Immature natural killer cell (primary cell): Measurements from ENCODE around the gene MEI1. TPM values are rescaled to one million over a fixed set of nuclear protein-coding genes. Genes with fewer than 3 reads are reported as not detected.
A peak's percentile ranks its signal among the peaks of the same experiment; 100 is the strongest.

Experiments used
- DNase-seq, 3 donors: peaks; one replicate each; pipeline ENCODE4 v3.0.0; 2022; ENCODE audit warnings: mixed read lengths in 1 of 3
- H3K27ac Mint-ChIP-seq, 6 donors: one replicate each; pipeline ENCODE4 v1.8.0; 2020; ENCODE audit warnings: mixed read lengths in 6 of 6, mild to moderate bottlenecking in 5 of 6, inconsistent platforms in 4 of 6, moderate library complexity in 3 of 6
- H3K27me3 Mint-ChIP-seq, 3 donors: one replicate each; pipeline ENCODE4 v1.8.0; 2020 to 2021; ENCODE audit warnings: low read depth in 3 of 3, mild to moderate bottlenecking in 3 of 3, mixed read lengths in 3 of 3, moderate library complexity in 3 of 3, inconsistent platforms in 1 of 3
- H3K36me3 Mint-ChIP-seq, 3 donors: one replicate each; pipeline ENCODE4 v1.8.0; 2020; ENCODE audit warnings: mixed read lengths in 3 of 3, inconsistent platforms in 2 of 3, mild to moderate bottlenecking in 2 of 3
- H3K4me1 Mint-ChIP-seq, 2 donors: one replicate each; pipeline ENCODE4 v1.8.0; 2020; ENCODE audit warnings: inconsistent platforms in 2 of 2, mild to moderate bottlenecking in 2 of 2, mixed read lengths in 2 of 2, moderate library complexity in 1 of 2
- H3K4me3 Mint-ChIP-seq, 5 donors: one replicate each; pipeline ENCODE4 v1.8.0; 2020; ENCODE audit warnings: mild to moderate bottlenecking in 5 of 5, mixed read lengths in 5 of 5, inconsistent platforms in 3 of 5, moderate library complexity in 3 of 5
- H3K9me3 Mint-ChIP-seq, 6 donors: one replicate each; pipeline ENCODE4 v1.8.0; 2020; ENCODE audit warnings: mild to moderate bottlenecking in 6 of 6, mixed read lengths in 6 of 6, inconsistent platforms in 4 of 6, moderate library complexity in 3 of 6
- polyA plus RNA-seq, 3 donors: library from polyadenylated mRNA; unstranded; fragments of 300-500 nt; fragmentation: Illumina TruSeq; gene quantifications; one replicate each; pipeline ENCODE4 v1.2.3, GENCODE V29; 2021

MEI1 gene
- polyA plus RNA-seq, 3 donors from 2014 or later = 122 to 250 (median 178) TPM

DNA sequence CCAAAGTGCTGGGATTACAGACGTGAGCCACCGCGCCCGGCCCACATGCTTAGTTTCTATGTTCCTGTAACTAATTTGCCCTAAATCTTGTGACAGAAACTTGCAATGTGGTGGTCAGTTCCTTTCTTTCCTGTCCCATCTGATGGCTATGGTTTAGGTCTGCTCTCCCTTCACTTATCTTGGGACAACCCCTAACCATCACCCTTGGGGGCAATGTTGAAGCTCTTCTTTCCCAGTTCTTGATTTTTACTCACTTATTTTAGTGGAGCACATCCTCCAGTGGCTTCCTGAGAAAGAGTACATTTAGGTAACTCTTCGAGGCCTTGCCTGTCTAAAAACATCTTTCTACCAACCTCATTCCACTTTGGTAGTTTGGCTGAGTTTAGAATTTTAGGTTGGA lies 140.9 kb downstream of the MEI1 start:
- H3K36me3 Mint-ChIP-seq = peaks cover 4 to 15% (median 5%) of the 10 kb centered on the region in 3 donors
- peaks cover 51 to 56% of the 10 kb centered on the region in 2 donors for H3K4me1 Mint-ChIP-seq
- no peak for DNase-seq
- peak overlapping the region in 5 of 6 donors; percentile 50 to 64 (median 56) for H3K27ac Mint-ChIP-seq
- no peak overlapping the region for H3K4me3 Mint-ChIP-seq
- H3K27me3 Mint-ChIP-seq = peaks cover 0 to 2% (median 1%) of the 10 kb centered on the region in 3 donors
- H3K9me3 Mint-ChIP-seq = no peaks in the 10 kb centered on the region

DNA sequence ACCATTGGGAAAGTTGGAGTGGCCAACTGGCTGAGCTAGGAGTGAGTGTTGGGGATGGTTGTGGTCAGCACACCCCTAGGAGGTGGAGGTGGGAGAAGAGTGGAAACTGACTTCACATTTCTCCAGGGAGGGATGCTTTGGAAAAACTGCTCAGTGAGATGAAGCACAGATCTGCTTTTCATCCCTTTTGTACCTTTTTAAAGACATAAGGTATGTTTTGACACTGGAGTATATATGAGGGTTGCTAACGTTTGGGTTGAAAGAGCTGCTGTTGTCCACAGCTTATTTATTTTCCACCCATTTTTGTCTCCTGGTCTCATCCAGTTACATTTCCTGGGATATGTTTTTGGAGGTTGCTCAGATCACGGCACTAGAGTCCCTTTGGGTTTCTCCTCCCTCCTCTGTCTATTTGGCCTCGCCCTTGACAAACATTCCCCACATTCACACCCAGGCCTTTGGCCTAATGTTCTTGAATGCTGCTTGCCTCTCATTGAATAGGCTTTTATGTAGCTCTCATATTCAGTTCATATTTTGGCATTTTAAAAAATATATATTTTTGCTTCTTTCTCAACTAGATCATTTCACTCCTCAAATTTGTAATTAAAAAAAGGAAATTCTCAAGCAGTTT lies 141.9 kb downstream of the MEI1 start:
- Mint-ChIP-seq H3K4me3 (no peak overlapping the region), H3K9me3 (no peaks in the 10 kb centered on the region), H3K4me1 (peaks cover 54 to 58% of the 10 kb centered on the region in 2 donors), H3K36me3 (peaks cover 4 to 15% (median 5%) of the 10 kb centered on the region in 3 donors), H3K27ac (peak overlapping the region in 4 of 6 donors; percentile 29 to 64 (median 54)), H3K27me3 (peaks cover 0 to 2% (median 1%) of the 10 kb centered on the region in 3 donors)
- DNase-seq = no peak

DNA sequence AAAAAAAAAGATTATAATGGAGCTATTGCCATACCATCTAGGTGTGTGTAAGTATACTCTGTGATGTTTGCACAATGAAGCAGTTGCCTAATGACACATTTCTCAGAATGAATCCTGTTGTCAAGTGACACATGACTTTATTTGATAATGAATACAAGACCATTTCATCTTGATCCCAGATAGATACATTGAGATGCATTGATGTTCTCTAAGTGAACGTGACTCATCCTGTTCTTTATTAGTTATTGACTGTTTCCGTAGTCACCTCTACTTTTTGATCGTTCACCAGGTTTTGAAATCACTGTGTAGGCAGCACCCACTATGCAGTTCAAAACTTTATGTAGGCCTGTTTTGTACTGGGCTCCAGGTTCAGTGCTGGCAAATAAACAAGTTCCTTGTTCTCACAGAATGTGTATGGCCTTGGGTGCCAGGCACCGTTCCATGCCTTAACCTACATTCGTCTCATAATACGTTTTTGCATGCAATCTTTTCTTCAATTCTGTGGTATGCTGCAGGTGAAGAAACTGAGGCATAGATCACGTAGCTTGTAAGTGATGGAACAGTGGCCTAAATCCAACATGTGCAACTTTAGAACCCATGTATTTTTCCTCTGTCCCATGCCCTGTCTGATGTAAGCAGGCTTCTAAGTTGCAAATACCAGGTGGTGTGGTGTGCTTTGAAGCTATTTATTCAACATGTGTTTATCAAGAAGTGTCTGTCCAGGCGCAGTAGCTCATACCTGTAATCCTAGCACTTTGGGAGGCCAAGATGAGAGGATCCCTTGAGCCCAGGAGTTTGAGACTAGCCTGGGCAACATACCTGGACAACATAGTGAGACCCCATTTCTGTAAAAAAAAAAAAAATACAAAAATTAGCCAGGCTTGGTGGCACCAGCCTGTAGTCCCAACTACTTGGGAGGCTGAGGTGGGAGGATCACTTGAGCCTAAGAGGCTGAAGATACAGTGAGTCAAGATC lies 144.0 kb downstream of the MEI1 start:
- peaks cover 0 to 2% (median 1%) of the 10 kb centered on the region in 3 donors for H3K27me3 Mint-ChIP-seq
- no peaks in the 10 kb centered on the region for H3K9me3 Mint-ChIP-seq
- H3K4me3 Mint-ChIP-seq = no peak overlapping the region
- DNase-seq = no peak
- H3K36me3 Mint-ChIP-seq = peaks cover 0 to 6% (median under 1%) of the 10 kb centered on the region in 3 donors
- peak overlapping the region in 2 of 6 donors; percentile 8 to 17 for H3K27ac Mint-ChIP-seq
- peaks cover 55 to 62% of the 10 kb centered on the region in 2 donors for H3K4me1 Mint-ChIP-seq

GRCh38 chr22:41844036-41844435 lies 144.7 kb downstream of the MEI1 start:
- Mint-ChIP-seq H3K9me3 (no peaks in the 10 kb centered on the region), H3K4me1 (peaks cover 58 to 63% of the 10 kb centered on the region in 2 donors), H3K4me3 (no peak overlapping the region), H3K27ac (no peak overlapping the region), H3K27me3 (peaks cover 0 to 2% (median 1%) of the 10 kb centered on the region in 3 donors), H3K36me3 (peaks cover 0 to 6% (median 0%) of the 10 kb centered on the region in 3 donors)
- DNase-seq = no peak

- DNase-seq = no peak
- H3K36me3 Mint-ChIP-seq = peaks cover 0 to 6% (median 0%) of the 10 kb centered on the region in 3 donors
- H3K9me3 Mint-ChIP-seq = no peaks in the 10 kb centered on the region
- peaks cover 58 to 64% of the 10 kb centered on the region in 2 donors for H3K4me1 Mint-ChIP-seq
- no peak overlapping the region for H3K27ac Mint-ChIP-seq
- no peak overlapping the region for H3K4me3 Mint-ChIP-seq
- peaks cover 0 to 2% (median 0%) of the 10 kb centered on the region in 3 donors for H3K27me3 Mint-ChIP-seq
Measured at GRCh38 chr22:41844513-41844912, 145.2 kb downstream of the MEI1 start.

DNA sequence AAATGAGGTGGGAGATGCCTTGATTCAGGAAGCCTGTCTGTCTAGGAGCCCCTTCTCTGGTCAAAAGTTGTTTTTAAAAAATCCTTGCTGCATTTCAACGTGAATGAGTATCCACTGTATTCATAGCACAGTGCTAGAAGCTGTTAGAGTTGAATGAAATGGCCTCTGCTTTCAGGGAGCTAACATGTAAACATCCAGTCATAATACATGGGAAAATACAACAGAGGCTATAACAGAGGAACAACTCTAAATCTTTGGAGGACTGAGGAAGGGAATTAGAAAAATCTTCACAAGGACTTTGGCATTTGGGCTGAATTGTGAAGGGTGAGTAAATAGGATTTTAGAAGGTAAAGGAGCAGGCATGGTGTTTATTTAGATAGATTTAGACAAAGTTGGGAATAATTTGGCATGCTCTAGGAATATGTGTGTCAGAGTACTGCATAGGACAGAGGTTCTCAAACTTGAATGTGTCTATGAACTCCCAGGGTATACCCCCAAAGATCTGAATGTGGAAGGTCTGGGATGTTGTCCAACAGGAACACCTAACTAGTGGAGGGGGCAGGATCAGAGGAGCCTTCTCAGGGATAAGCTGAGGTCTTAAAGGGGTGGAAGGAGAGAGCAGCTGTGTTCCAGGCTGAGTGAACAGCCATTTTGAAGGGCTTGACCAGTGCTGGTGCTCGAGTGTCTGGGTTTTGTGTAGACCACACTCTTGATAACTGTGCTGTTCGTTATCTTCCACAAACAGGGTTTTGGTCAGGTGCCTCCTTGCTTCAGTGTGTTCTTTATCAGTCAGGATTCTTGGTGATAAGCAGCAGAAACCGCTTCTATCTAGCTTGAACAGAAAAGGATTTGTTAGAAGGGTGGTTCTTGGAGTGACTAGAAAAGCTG lies 146.3 kb downstream of the MEI1 start:
- Mint-ChIP-seq H3K27ac (peak overlapping the region in 3 of 6 donors; percentile 3 to 44 (median 23)), H3K27me3 (peaks cover 0 to 2% (median 0%) of the 10 kb centered on the region in 3 donors), H3K4me1 (peaks cover 52 to 62% of the 10 kb centered on the region in 2 donors), H3K4me3 (no peak overlapping the region), H3K9me3 (no peaks in the 10 kb centered on the region), H3K36me3 (peaks cover 0 to 3% (median 0%) of the 10 kb centered on the region in 3 donors)
- no peak for DNase-seq

- Mint-ChIP-seq H3K27me3 (peaks cover 0 to 2% (median 0%) of the 10 kb centered on the region in 3 donors), H3K4me3 (no peak overlapping the region), H3K9me3 (no peaks in the 10 kb centered on the region), H3K27ac (peak overlapping the region in 5 of 6 donors; percentile 4 to 65 (median 10)), H3K4me1 (peaks cover 48 to 58% of the 10 kb centered on the region in 2 donors), H3K36me3 (peaks cover 0 to 3% (median 0%) of the 10 kb centered on the region in 3 donors)
- DNase-seq = no peak
Measured at GRCh38 chr22:41846268-41846987, 147.1 kb downstream of the MEI1 start.

GRCh38 chr22:41847300-41847699 lies 148.0 kb downstream of the MEI1 start:
- DNase-seq = no peak
- H3K9me3 Mint-ChIP-seq = no peaks in the 10 kb centered on the region
- H3K4me3 Mint-ChIP-seq = peak overlapping the region in 1 of 5 donors; percentile 12
- peak overlapping the region; percentile 8 to 36 (median 18) for H3K27ac Mint-ChIP-seq
- peaks cover 0 to 2% (median 0%) of the 10 kb centered on the region in 3 donors for H3K27me3 Mint-ChIP-seq
- peaks cover 0 to 1% (median 1%) of the 10 kb centered on the region in 3 donors for H3K36me3 Mint-ChIP-seq
- H3K4me1 Mint-ChIP-seq = peaks cover 48 to 55% of the 10 kb centered on the region in 2 donors

GRCh38 chr22:41848468-41848867 lies 149.2 kb downstream of the MEI1 start:
- H3K36me3 Mint-ChIP-seq = peaks cover 0 to 3% (median 0%) of the 10 kb centered on the region in 3 donors
- DNase-seq = peak; percentile 32 to 38 (median 38)
- H3K9me3 Mint-ChIP-seq = no peaks in the 10 kb centered on the region
- H3K27ac Mint-ChIP-seq = peak overlapping the region; percentile 34 to 87 (median 64)
- peak overlapping the region; percentile 51 to 62 (median 53) for H3K4me3 Mint-ChIP-seq
- peaks cover 0 to 1% (median 0%) of the 10 kb centered on the region in 3 donors for H3K27me3 Mint-ChIP-seq
- H3K4me1 Mint-ChIP-seq = peaks cover 52 to 54% of the 10 kb centered on the region in 2 donors

Other genes with a start within 250 kb of the MEI1 start
- 10 to 100 TPM; 26.4 to 31.0 (median 29.9) TPM for gene PHF5A, start 230.8 kb upstream of the MEI1 start, polyA plus RNA-seq
- gene ACO2, start 230.4 kb upstream of the MEI1 start, polyA plus RNA-seq = 100 to 1,000 TPM in 2 of 3 donors, 10 to 100 TPM in 1; 77.1 to 115 (median 111) TPM
- gene POLR3H, start 155.0 kb upstream of the MEI1 start, polyA plus RNA-seq = 10 to 100 TPM in 2 of 3 donors, 1 to 10 TPM in 1; 9.2 to 15.4 (median 15.0) TPM
- not detected for gene CSDC2, start 138.5 kb upstream of the MEI1 start, polyA plus RNA-seq
- gene PMM1, start 109.7 kb upstream of the MEI1 start, polyA plus RNA-seq = 10 to 100 TPM; 24.1 to 31.6 (median 24.4) TPM
- gene DESI1, start 78.5 kb upstream of the MEI1 start, polyA plus RNA-seq = 10 to 100 TPM; 10.4 to 18.6 (median 11.4) TPM
- 100 to 1,000 TPM; 351 to 473 (median 385) TPM for gene XRCC6, start 78.2 kb upstream of the MEI1 start, polyA plus RNA-seq
- 100 to 1,000 TPM; 190 to 209 (median 192) TPM for gene SNU13, start 10.6 kb upstream of the MEI1 start, polyA plus RNA-seq
- 1 to 10 TPM; 1.8 to 6.6 (median 4.2) TPM for gene CCDC134, start 101.2 kb downstream of the MEI1 start, polyA plus RNA-seq
- gene SREBF2, start 133.6 kb downstream of the MEI1 start, polyA plus RNA-seq = 10 to 100 TPM; 16.9 to 40.3 (median 22.9) TPM
- not detected for gene SHISA8, start 215.6 kb downstream of the MEI1 start, polyA plus RNA-seq
- not detected for gene TNFRSF13C, start 227.3 kb downstream of the MEI1 start, polyA plus RNA-seq
- gene CENPM, start 247.6 kb downstream of the MEI1 start, polyA plus RNA-seq = 1 to 10 TPM; 4.3 to 9.3 (median 5.5) TPM